GM18861 (cell line): Measurements from ENCODE around the gene FSD2.
"Not testable (repeated sequence)": the region's sequence is repeated elsewhere in the genome, so short reads cannot be mapped to it uniquely, and the experiment has no call there.

ENCODE experiments used
- ATAC-seq: cut with Tn5 transposase; IDR thresholded peaks from one replicate; pipeline ENCODE4 v1.9.1; 2021; ENCODE audit not compliant: unreplicated experiment

FSD2 gene

GRCh38 chr15:82830427-82831173, 24.7 kb upstream of the FSD2 start:
- no peak for ATAC-seq

GRCh38 chr15:82829234-82829633, 23.4 kb upstream of the FSD2 start:
- no peak for ATAC-seq

GRCh38 chr15:82828075-82828474, 22.2 kb upstream of the FSD2 start:
- no peak for ATAC-seq

- ATAC-seq: no peak
These were observed 17.2 kb upstream of the FSD2 start for GRCh38 chr15:82823049-82823448.

GRCh38 chr15:82821851-82822250, 16.0 kb upstream of the FSD2 start:
- ATAC-seq: not testable (repeated sequence)

GRCh38 chr15:82821396-82821795, 15.5 kb upstream of the FSD2 start:
- ATAC-seq: not testable (repeated sequence)

GRCh38 chr15:82820128-82820527, 14.3 kb upstream of the FSD2 start:
- no peak for ATAC-seq

GRCh38 chr15:82812994-82813393, 7.1 kb upstream of the FSD2 start:
- no peak for ATAC-seq

- no peak for ATAC-seq
These were observed 5.1 kb upstream of the FSD2 start for GRCh38 chr15:82810890-82811426.

- peak; percentile 8 for ATAC-seq
These were observed 4.4 kb upstream of the FSD2 start for GRCh38 chr15:82810061-82810889.

- ATAC-seq: peak; percentile 65
These were observed 3.6 kb upstream of the FSD2 start, which contains the start of gene WHAMM for GRCh38 chr15:82809308-82810060. Gene WHAMM, plus strand, starts transcription at chr15:82809628. Its CDS starts 99 bp downstream, at chr15:82809727.

- no peak for ATAC-seq
These were observed 2.8 kb upstream of the FSD2 start for GRCh38 chr15:82808634-82809041.

- no peak for ATAC-seq
These were observed 2.2 kb upstream of the FSD2 start for GRCh38 chr15:82807920-82808633.

- ATAC-seq: no peak
These were observed 1.3 kb downstream of the FSD2 start for GRCh38 chr15:82804575-82804949.

- no peak for ATAC-seq
These were observed 1.9 kb downstream of the FSD2 start for GRCh38 chr15:82803793-82804574.

- no peak for ATAC-seq
These were observed 3.4 kb downstream of the FSD2 start for GRCh38 chr15:82802497-82802896.

- ATAC-seq: no peak
These were observed 6.6 kb downstream of the FSD2 start for GRCh38 chr15:82799183-82799841.

- no peak for ATAC-seq
These were observed 7.2 kb downstream of the FSD2 start for GRCh38 chr15:82798531-82799166.

- no peak for ATAC-seq
These were observed 7.8 kb downstream of the FSD2 start for GRCh38 chr15:82798104-82798503.
